ENCODE results near the gene DRD2. TPM values are rescaled to one million over a fixed set of nuclear protein-coding genes. Genes with fewer than 3 reads are reported as not detected.

DRD2 gene
- total RNA-seq, 2 experiments from 2014 or later = not detected

- Mint-ChIP-seq H3K4me3 (no peak overlapping the region), H3K27me3 (no peaks in the 10 kb centered on the region), H3K36me3 (peaks cover 13% of the 10 kb centered on the region), H3K27ac (no peak overlapping the region), H3K9me3 (no peaks in the 10 kb centered on the region), H3K4me1 (peaks cover 29% of the 10 kb centered on the region)
- DNase-seq = no peak
Observed at GRCh38 chr11:113363996-113364641, 111.1 kb downstream of the DRD2 start.

- H3K9me3 Mint-ChIP-seq = no peaks in the 10 kb centered on the region
- H3K27ac Mint-ChIP-seq = no peak overlapping the region
- no peaks in the 10 kb centered on the region for H3K27me3 Mint-ChIP-seq
- no peak for DNase-seq
- H3K4me3 Mint-ChIP-seq = no peak overlapping the region
- H3K36me3 Mint-ChIP-seq = peaks cover 15% of the 10 kb centered on the region
- peaks cover 29% of the 10 kb centered on the region for H3K4me1 Mint-ChIP-seq
Observed at GRCh38 chr11:113363406-113363805, 111.8 kb downstream of the DRD2 start.

Other genes with a start within 250 kb of the DRD2 start
- 10 to 100 TPM; 14.5 to 16.4 TPM for gene TTC12, start 160.8 kb downstream of the DRD2 start, total RNA-seq
- gene ANKK1, start 87.6 kb downstream of the DRD2 start, total RNA-seq = under 1 TPM; 0.14 to 0.23 TPM
- under 1 TPM; 0.28 to 0.29 TPM for gene TMPRSS5, start 230.9 kb upstream of the DRD2 start, total RNA-seq

Data from activated naive CD8-positive, alpha-beta T cell treated with anti-CD3 and anti-CD28 coated beads for 36 hours (primary cell).